Kidney (tissue), 14 donors: ENCODE results near the gene CAPN15. TPM values are rescaled to one million over a fixed set of nuclear protein-coding genes. Genes with fewer than 3 reads are reported as not detected.

Experiments used
- DNase-seq, 5 donors: peaks; one replicate each; pipeline ENCODE4 v3.0.0-alpha.2; 2013 to 2020
- FAIRE-seq: peaks from 2 replicates; lab custom pipeline; 2012; peaks lifted over from hg19 to GRCh38; lab: Jason Lieb, UNC
- H3K27ac ChIP-seq, 2 donors: one replicate each; pipeline ENCODE4 v1.7.0; 2013; ENCODE audit warnings: low read depth in 2 of 2, low read length in 2 of 2, inconsistent platforms in 1 of 2
- H3K27me3 ChIP-seq: one replicate; pipeline ENCODE4 v1.7.1; 2013; ENCODE audit warnings: low read length, inconsistent platforms; ENCODE audit not compliant: control insufficient read depth, insufficient read depth
- H3K36me3 ChIP-seq, 3 donors: one replicate each; pipeline versions ENCODE4 v1.7.0 to v1.7.1; 2013; ENCODE audit warnings: low read length in 3 of 3, control low read depth in 1 of 3, inconsistent platforms in 1 of 3; ENCODE audit not compliant: insufficient read depth in 3 of 3, control insufficient read depth in 2 of 3
- H3K4me1 ChIP-seq, 3 donors: one replicate each; pipeline versions ENCODE4 v1.7.0 to v1.7.1; 2013; ENCODE audit warnings: low read length in 3 of 3, inconsistent platforms in 1 of 3, low read depth in 1 of 3; ENCODE audit not compliant: control insufficient read depth in 2 of 3, insufficient read depth in 2 of 3
- H3K4me3 ChIP-seq, 3 donors: one replicate each; pipeline versions ENCODE4 v1.7.0 to v1.8.1; 2013; ENCODE audit warnings: low read length in 3 of 3, control low read depth in 1 of 3, inconsistent platforms in 1 of 3
- H3K9ac ChIP-seq, 3 donors: one replicate each; pipeline versions ENCODE4 v1.7.0 to v1.7.1; 2013; ENCODE audit warnings: low read length in 3 of 3, control low read depth in 1 of 3, inconsistent platforms in 1 of 3
- H3K9me3 ChIP-seq, 3 donors: one replicate each; pipeline versions ENCODE4 v1.7.0 to v1.7.1; 2013; ENCODE audit warnings: low read length in 3 of 3, control low read depth in 1 of 3, inconsistent platforms in 1 of 3; ENCODE audit not compliant: control insufficient read depth in 2 of 3, insufficient read depth in 1 of 3
- CTCF ChIP-seq: IDR thresholded peaks from 3 replicates; pipeline ENCODE4 v1.5.1; 2012; ENCODE audit warnings: mild to moderate bottlenecking, moderate library complexity, borderline replicate concordance; ENCODE audit not compliant: insufficient read depth; ENCODE audit errors: extremely low read depth
- intact Hi-C: fragments of 100-400 bp; cut with DNase I; formaldehyde crosslinking; loops from one replicate; pipeline ENCODE4 v1.11.1; 2022
- polyA plus RNA-seq: library from polyadenylated mRNA; stranded (reverse); fragments of 350-450 nt; fragmentation: Illumina TruSeq; extraction: RNeasy Lipid Tissue Mini Kit (QIAGEN cat#74804); gene quantifications from one replicate; pipeline ENCODE4 v1.2.3, GENCODE V29; 2014; ENCODE audit warnings: low read depth, low replicate concordance; ENCODE audit not compliant: insufficient read depth
- total RNA-seq: library from RNA; stranded (reverse); fragmentation: NEBNext Ultra II Directional; extraction: Animal tissue kit (Norgen Biotek cat#: 25700); gene quantifications from one replicate; pipeline ENCODE4 v1.2.1, GENCODE V29; 2021
- donor health status: control.
- donor health status: control.
- donor health status: control.
- donor health status: control.
- donor health status: control.
- donor health status: DM: yes; HTN: yes; CAD: no.
- donor health status: Normal renal cell carcinoma (clear cell type).

CAPN15 gene
- total and polyA plus RNA-seq, 2 donors from 2014 or later: 17.9 to 52.9 TPM

GRCh38 chr16:528111-529011 lies 849 bp downstream of the CAPN15 start:
- intact Hi-C loops: no loop called here
- H3K4me1 ChIP-seq: peaks cover 0 to 41% (median 23%) of the 10 kb centered on the region in 3 donors
- no peaks in the 10 kb centered on the region for H3K27me3 ChIP-seq
- peak overlapping the region; percentile 70 to 78 for H3K27ac ChIP-seq
- TF ChIP-seq CTCF: no peak
- H3K9ac ChIP-seq: peak overlapping the region in 2 of 3 donors; percentile 69 to 80
- H3K9me3 ChIP-seq: no peaks in the 10 kb centered on the region
- no peaks in the 10 kb centered on the region for H3K36me3 ChIP-seq
- FAIRE-seq (no peak), DNase-seq (peak in 1 of 5 donors; percentile 76)
- peak overlapping the region; percentile 51 to 67 (median 51) for H3K4me3 ChIP-seq

GRCh38 chr16:529012-529575 lies 1.6 kb downstream of the CAPN15 start:
- DNase-seq (peak in 1 of 5 donors; percentile 54), FAIRE-seq (no peak)
- Histone ChIP-seq H3K36me3 (no peaks in the 10 kb centered on the region), H3K9ac (peak overlapping the region in 1 of 3 donors; percentile 69), H3K9me3 (no peaks in the 10 kb centered on the region), H3K4me1 (peaks cover 0 to 39% (median 23%) of the 10 kb centered on the region in 3 donors), H3K27me3 (no peaks in the 10 kb centered on the region), H3K4me3 (peak overlapping the region; percentile 51 to 67 (median 51)), H3K27ac (peak overlapping the region; percentile 70 to 78)
- no peak for TF ChIP-seq CTCF
- intact Hi-C loops: no loop called here

- DNase-seq (no peak), FAIRE-seq (no peak)
- intact Hi-C loops: no loop called here
- H3K4me1 ChIP-seq: peaks cover 0 to 36% (median 20%) of the 10 kb centered on the region in 3 donors
- H3K36me3 ChIP-seq: no peaks in the 10 kb centered on the region
- H3K9ac ChIP-seq: no peak overlapping the region
- TF ChIP-seq CTCF: no peak
- no peak overlapping the region for H3K27ac ChIP-seq
- no peak overlapping the region for H3K4me3 ChIP-seq
- no peaks in the 10 kb centered on the region for H3K9me3 ChIP-seq
- no peaks in the 10 kb centered on the region for H3K27me3 ChIP-seq
These were observed 2.8 kb downstream of the CAPN15 start for GRCh38 chr16:530111-530817.
